HepG2 (cell line): ENCODE data around the gene CDR2L. TPM values are rescaled to one million over a fixed set of nuclear protein-coding genes. Genes with fewer than 3 reads are reported as not detected.

Source experiments
- ATAC-seq: fragments of 200-7000 bp; cut with Tn5 transposase; 3 replicates; pipeline ENCODE4 v1.9.1; 2020; ENCODE audit warnings: mild to moderate bottlenecking, moderate library complexity
- BruUV-seq: library from RNA; stranded (reverse); fragments of 400-500 nt; replicated peaks from 2 replicates; lab custom pipeline; 2021; lab: Mats Ljungman, UMichigan
- CTCF ChIA-PET: fragments of 300-600 bp; formaldehyde crosslinking; extraction: SDS; loops from one replicate; lab custom pipeline; 2021; ENCODE audit warnings: low total read pairs, inconsistent platforms, low intra/inter-chr PET ratio; lab: Yijun Ruan, JAX
- POLR2A ChIA-PET: fragments of 350-600 bp; sonication (Branson Sonifier 250); formaldehyde crosslinking; loops from one replicate; lab custom pipeline; 2020; ENCODE audit warnings: antibody characterized with exemption, inconsistent platforms; lab: Yijun Ruan, JAX
- DNase-seq: peaks from one replicate; pipeline ENCODE4 v3.0.0-alpha.2; 2015; ENCODE audit warnings: low spot score
- FAIRE-seq: peaks from 3 replicates; lab custom pipeline; 2011; peaks lifted over from hg19 to GRCh38; lab: Jason Lieb, UNC
- H2AFZ ChIP-seq: one replicate; pipeline ENCODE4 v1.6.1; 2011; ENCODE audit warnings: low read length, inconsistent platforms
- H3K27ac ChIP-seq: fragments of 300-600 bp; 3 replicates; pipeline ENCODE4 v1.8.0; 2011; ENCODE audit warnings: mixed run types, mild to moderate bottlenecking, mixed read lengths, low read length, inconsistent platforms; ENCODE audit not compliant: insufficient read depth; ENCODE audit errors: extremely low read length
- H3K27me3 ChIP-seq, 2 experiments: fragments of 200-600 bp in 1 of 2; 2 replicates in 1 of 2; 3 replicates in 1 of 2; pipeline versions ENCODE4 v1.6.0 to v1.8.0; 2011; ENCODE audit warnings: low read length in 2 of 2, mild to moderate bottlenecking in 2 of 2, moderate library complexity in 2 of 2, inconsistent platforms in 1 of 2; ENCODE audit not compliant: insufficient read depth in 2 of 2, control insufficient read depth in 1 of 2
- H3K36me3 ChIP-seq, 2 experiments: fragments of 200-600 bp in 1 of 2; replicated peaks in 1 of 2; 2 replicates in 1 of 2; 3 replicates in 1 of 2; pipeline versions ENCODE4 v1.5.1 to v1.8.0; 2011; ENCODE audit warnings: low read length in 2 of 2, inconsistent platforms in 1 of 2; ENCODE audit not compliant: insufficient read depth in 2 of 2, control insufficient read depth in 1 of 2
- H3K4me1 ChIP-seq: 2 replicates; pipeline ENCODE4 v1.5.1; 2012; ENCODE audit warnings: low read length, inconsistent platforms; ENCODE audit not compliant: insufficient read depth
- H3K4me2 ChIP-seq: 2 replicates; pipeline ENCODE4 v1.6.0; 2011; ENCODE audit warnings: low read depth, low read length, inconsistent platforms
- H3K4me3 ChIP-seq, 3 experiments: fragments of 200-600 bp in 1 of 3; sonication (generic), shearing (Covaris generic) in 1 of 3; replicated peaks in 1 of 3; 2 replicates each; pipeline ENCODE4 v1.5.1; 2011 to 2016; ENCODE audit warnings: low read length in 3 of 3, inconsistent platforms in 2 of 3, low read depth in 2 of 3, mild to moderate bottlenecking in 2 of 3, control low read depth in 1 of 3, mixed read lengths in 1 of 3; ENCODE audit not compliant: insufficient read depth in 1 of 3
- H3K79me2 ChIP-seq: one replicate; pipeline ENCODE4 v1.6.1; 2011; ENCODE audit warnings: low read length, inconsistent platforms; ENCODE audit not compliant: insufficient read depth
- H3K9ac ChIP-seq: 2 replicates; pipeline ENCODE4 v1.6.0; 2011; ENCODE audit warnings: mild to moderate bottlenecking, low read depth, low read length, inconsistent platforms; ENCODE audit not compliant: insufficient read depth
- H3K9me3 ChIP-seq: 2 replicates; pipeline ENCODE4 v1.5.1; 2012; ENCODE audit warnings: mild to moderate bottlenecking, low read length
- H4K20me1 ChIP-seq: 2 replicates; pipeline ENCODE4 v1.6.0; 2011; ENCODE audit warnings: inconsistent platforms, mild to moderate bottlenecking, low read length, moderate library complexity; ENCODE audit not compliant: insufficient read depth
- CHCHD3 ChIP-seq: sonication (generic); formaldehyde crosslinking; IDR thresholded peaks from 2 replicates; pipeline ENCODE4 v1.8.0; 2022; ENCODE audit warnings: mild to moderate bottlenecking, missing genetic modification reagents, moderate library complexity
- IKZF4 ChIP-seq: sonication (generic); formaldehyde crosslinking; IDR thresholded peaks from 2 replicates; pipeline ENCODE4 v1.5.1; 2020; ENCODE audit warnings: borderline replicate concordance, mild to moderate bottlenecking, low read depth, missing genetic modification reagents; ENCODE audit errors: not compliant biosample characterization
- IRX3 ChIP-seq: sonication (generic); formaldehyde crosslinking; IDR thresholded peaks from 2 replicates; pipeline ENCODE4 v1.8.1; 2023; ENCODE audit warnings: mild to moderate bottlenecking, low read depth, missing genetic modification reagents, borderline replicate concordance
- KLF16 ChIP-seq, 2 experiments: sonication (generic) in 1 of 2; formaldehyde crosslinking in 1 of 2; IDR thresholded peaks; 2 replicates each; pipeline versions ENCODE4 v1.6.1 to v1.8.0; 2016 to 2023; ENCODE audit warnings: missing genetic modification reagents in 2 of 2, missing compliant biosample characterization in 1 of 2
- MIER3 ChIP-seq: IDR thresholded peaks from 2 replicates; pipeline ENCODE4 v1.6.1; 2016; ENCODE audit warnings: missing compliant biosample characterization, borderline replicate concordance
- MTF2 ChIP-seq: sonication (generic); formaldehyde crosslinking; IDR thresholded peaks from 2 replicates; pipeline ENCODE4 v1.5.0; 2020; ENCODE audit warnings: missing genetic modification reagents, borderline replicate concordance
- RBM39 ChIP-seq: fragments of 200-400 bp; formaldehyde crosslinking; IDR thresholded peaks from one replicate; pipeline ENCODE4 v1.6.1; 2018; ENCODE audit warnings: antibody characterized with exemption, mild to moderate bottlenecking, low read depth, low read length; ENCODE audit not compliant: poor library complexity, severe bottlenecking
- RFX1 ChIP-seq: fragments of 450-650 bp; IDR thresholded peaks from 2 replicates; pipeline ENCODE4 v1.6.1; 2017
- SALL1 ChIP-seq: sonication (generic); formaldehyde crosslinking; IDR thresholded peaks from 2 replicates; pipeline ENCODE4 v1.8.0; 2022; ENCODE audit warnings: mild to moderate bottlenecking, missing genetic modification reagents
- TRIM24 ChIP-seq: sonication (generic); formaldehyde crosslinking; IDR thresholded peaks from 2 replicates; pipeline ENCODE4 v1.8.0; 2022; ENCODE audit warnings: mild to moderate bottlenecking, missing genetic modification reagents
- ZMYM2 ChIP-seq: sonication (generic); formaldehyde crosslinking; IDR thresholded peaks from 2 replicates; pipeline ENCODE4 v1.8.0; 2022; ENCODE audit warnings: mild to moderate bottlenecking, missing genetic modification reagents
- ZNF350 ChIP-seq: sonication (generic); formaldehyde crosslinking; IDR thresholded peaks from 2 replicates; pipeline ENCODE4 v1.4.0; 2020; ENCODE audit warnings: mild to moderate bottlenecking, low read depth, missing genetic modification reagents, borderline replicate concordance
- ZNF678 ChIP-seq: sonication (generic); formaldehyde crosslinking; IDR thresholded peaks from 2 replicates; pipeline ENCODE4 v1.4.0; 2020; ENCODE audit warnings: mild to moderate bottlenecking, missing genetic modification reagents
- ZNF746 ChIP-seq: sonication (generic); formaldehyde crosslinking; IDR thresholded peaks from 2 replicates; pipeline ENCODE4 v1.8.0; 2022; ENCODE audit warnings: mild to moderate bottlenecking, missing genetic modification reagents
- ZSCAN25 ChIP-seq: sonication (generic); formaldehyde crosslinking; IDR thresholded peaks from 2 replicates; pipeline ENCODE4 v1.8.0; 2022; ENCODE audit warnings: mild to moderate bottlenecking, missing genetic modification reagents
- WGBS: methylation state at CpG from one replicate; pipeline ENCODE4 v1.1.6; 2017; ENCODE audit warnings: low lambda C conversion rate; 5-methylcytosine and 5-hydroxymethylcytosine counted together
- in situ Hi-C: cut with HindIII; loops from 2 replicates; pipeline ENCODE4 v1.10.0; 2017; ENCODE audit warnings: low pct_unique_long_range_greater_than_20kb; ENCODE audit not compliant: extremely low pct_ligation_motif_present
- intact Hi-C: fragments of 100-400 bp; cut with micrococcal nuclease; formaldehyde crosslinking; loops from one replicate; pipeline ENCODE4 v1.10.0; 2022; ENCODE audit not compliant: unreplicated experiment
- polyA plus RNA-seq, 8 experiments: library from polyadenylated mRNA; depleted of rRNA in 3 of 8; stranded (reverse) in 7 of 8; unstranded in 1 of 8; fragments of >200 nt; fragmentation: Illumina TruSeq in 4 of 8; extraction: Trizol in 4 of 8; gene quantifications; 2 replicates each; pipeline versions ENCODE4 v1.2.1 to v1.2.3, GENCODE V29; 2011 to 2016; ENCODE audit warnings: low read depth in 4 of 8, missing spikeins in 1 of 8, mixed read lengths in 1 of 8; ENCODE audit not compliant: insufficient read depth in 1 of 8
- total RNA-seq, 5 experiments: library from RNA; depleted of rRNA; stranded (reverse); fragments of >200 nt; fragmentation: Illumina TruSeq; extraction: Trizol; gene quantifications; 2 replicates each; pipeline ENCODE4 v1.2.3, GENCODE V29; 2016; ENCODE audit warnings: low read depth in 1 of 5
- TF ChIP-seq, protein P1 (sequence below): sonication (generic); formaldehyde crosslinking; IDR thresholded peaks from 2 replicates; pipeline ENCODE4 v1.4.0; 2020; ENCODE audit warnings: missing genetic modification reagents
- TF ChIP-seq, protein P2 (sequence below): sonication (generic); formaldehyde crosslinking; IDR thresholded peaks from 2 replicates; pipeline ENCODE4 v1.4.0; 2020; ENCODE audit warnings: missing genetic modification reagents

The CDR2L gene
- total and polyA plus RNA-seq, 2 of the 13 experiments (the other 11 are each of a cell fraction or from before 2014, with no cell fraction given), result 1.9 to 2.1 TPM

- Histone ChIP-seq H3K4me1 (peaks cover 51% of the 10 kb centered on the region), H3K27ac (no peak overlapping the region), H3K36me3 (no peaks in the 10 kb centered on the region), H3K4me3 (peak overlapping the region; percentile 63 to 82 (median 80)), H4K20me1 (no peaks in the 10 kb centered on the region), H2AFZ (no peak overlapping the region), H3K27me3 (peaks cover 0 to 9% of the 10 kb centered on the region in 2 experiments; a peak in 2 of 5 replicates), H3K9ac (peak overlapping the region; percentile 41; the same call in 1 of the 2 replicates), H3K4me2 (peak overlapping the region; percentile 75), H3K9me3 (no peaks in the 10 kb centered on the region), H3K79me2 (no peaks in the 10 kb centered on the region)
- BruUV-seq, result no TSS peak
- CTCF ChIA-PET, result no interaction called here
- 9% methylated on average over 46 of the region's 76 CpGs for WGBS
- no peak for FAIRE-seq
- ATAC-seq, result peak; percentile 72
- POLR2A ChIA-PET, result interaction anchor here (1.0 to 3.7 kb wide), 10 partner anchors 9 to 143 kb away, joined by 3 to 50 read pairs (median 6); partner anchors contain the start of genes ARMC7, ATP5PD, FDXR and HID1
- no peak for DNase-seq
- intact Hi-C loops (loop anchor here (1.0 kb wide), 1 partner anchor 46 kb away; no protein-coding TSS in a partner anchor), in situ Hi-C loops (no loop called here)
- TF ChIP-seq ZMYM2 (CRISPR knock-in tag), result 0 out of 2 replicates have a peak, but pooled peaks have one; percentile 36
- TF ChIP-seq IRX3 (CRISPR knock-in tag), result 0 out of 2 replicates have a peak, but pooled peaks have one; percentile 25
- TF ChIP-seq ZNF350 (CRISPR knock-in tag), result 0 out of 2 replicates have a peak, but pooled peaks have one; percentile 9
- peak; percentile 12; the same call in 1 of the 2 replicates for TF ChIP-seq ZNF678
- peak; percentile 35; the same call in 1 of the 2 replicates for TF ChIP-seq MIER3 (CRISPR knock-in tag)
- 0 out of 4 replicates have a peak, but pooled peaks of 1 of the 2 experiments have one; percentile 20 for TF ChIP-seq KLF16 (CRISPR knock-in tag; IDR thresholded peaks at IDR 0.05)
- 0 out of 2 replicates have a peak, but pooled peaks have one; percentile 1 for TF ChIP-seq CHCHD3
- TF ChIP-seq MTF2 (CRISPR knock-in tag), result peak; percentile 81; the same call in 1 of the 2 replicates
- 0 out of 2 replicates have a peak, but pooled peaks have one; percentile 40 for TF ChIP-seq TRIM24 (CRISPR knock-in tag)
- peak; percentile 17; the same call in 1 of the 2 replicates for TF ChIP-seq ZNF746
- TF ChIP-seq SALL1 (CRISPR knock-in tag), result no peak; the same call in 1 of the 2 replicates
- peak; percentile 43 for TF ChIP-seq IKZF4 (CRISPR knock-in tag)
- TF ChIP-seq RBM39, result peak; percentile 46
- TF ChIP-seq, protein P1, sequence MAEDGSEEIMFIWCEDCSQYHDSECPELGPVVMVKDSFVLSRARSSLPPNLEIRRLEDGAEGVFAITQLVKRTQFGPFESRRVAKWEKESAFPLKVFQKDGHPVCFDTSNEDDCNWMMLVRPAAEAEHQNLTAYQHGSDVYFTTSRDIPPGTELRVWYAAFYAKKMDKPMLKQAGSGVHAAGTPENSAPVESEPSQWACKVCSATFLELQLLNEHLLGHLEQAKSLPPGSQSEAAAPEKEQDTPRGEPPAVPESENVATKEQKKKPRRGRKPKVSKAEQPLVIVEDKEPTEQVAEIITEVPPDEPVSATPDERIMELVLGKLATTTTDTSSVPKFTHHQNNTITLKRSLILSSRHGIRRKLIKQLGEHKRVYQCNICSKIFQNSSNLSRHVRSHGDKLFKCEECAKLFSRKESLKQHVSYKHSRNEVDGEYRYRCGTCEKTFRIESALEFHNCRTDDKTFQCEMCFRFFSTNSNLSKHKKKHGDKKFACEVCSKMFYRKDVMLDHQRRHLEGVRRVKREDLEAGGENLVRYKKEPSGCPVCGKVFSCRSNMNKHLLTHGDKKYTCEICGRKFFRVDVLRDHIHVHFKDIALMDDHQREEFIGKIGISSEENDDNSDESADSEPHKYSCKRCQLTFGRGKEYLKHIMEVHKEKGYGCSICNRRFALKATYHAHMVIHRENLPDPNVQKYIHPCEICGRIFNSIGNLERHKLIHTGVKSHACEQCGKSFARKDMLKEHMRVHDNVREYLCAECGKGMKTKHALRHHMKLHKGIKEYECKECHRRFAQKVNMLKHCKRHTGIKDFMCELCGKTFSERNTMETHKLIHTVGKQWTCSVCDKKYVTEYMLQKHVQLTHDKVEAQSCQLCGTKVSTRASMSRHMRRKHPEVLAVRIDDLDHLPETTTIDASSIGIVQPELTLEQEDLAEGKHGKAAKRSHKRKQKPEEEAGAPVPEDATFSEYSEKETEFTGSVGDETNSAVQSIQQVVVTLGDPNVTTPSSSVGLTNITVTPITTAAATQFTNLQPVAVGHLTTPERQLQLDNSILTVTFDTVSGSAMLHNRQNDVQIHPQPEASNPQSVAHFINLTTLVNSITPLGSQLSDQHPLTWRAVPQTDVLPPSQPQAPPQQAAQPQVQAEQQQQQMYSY (CRISPR knock-in tag), result no peak
- no peak for TF ChIP-seq RFX1
- TF ChIP-seq, protein P2, sequence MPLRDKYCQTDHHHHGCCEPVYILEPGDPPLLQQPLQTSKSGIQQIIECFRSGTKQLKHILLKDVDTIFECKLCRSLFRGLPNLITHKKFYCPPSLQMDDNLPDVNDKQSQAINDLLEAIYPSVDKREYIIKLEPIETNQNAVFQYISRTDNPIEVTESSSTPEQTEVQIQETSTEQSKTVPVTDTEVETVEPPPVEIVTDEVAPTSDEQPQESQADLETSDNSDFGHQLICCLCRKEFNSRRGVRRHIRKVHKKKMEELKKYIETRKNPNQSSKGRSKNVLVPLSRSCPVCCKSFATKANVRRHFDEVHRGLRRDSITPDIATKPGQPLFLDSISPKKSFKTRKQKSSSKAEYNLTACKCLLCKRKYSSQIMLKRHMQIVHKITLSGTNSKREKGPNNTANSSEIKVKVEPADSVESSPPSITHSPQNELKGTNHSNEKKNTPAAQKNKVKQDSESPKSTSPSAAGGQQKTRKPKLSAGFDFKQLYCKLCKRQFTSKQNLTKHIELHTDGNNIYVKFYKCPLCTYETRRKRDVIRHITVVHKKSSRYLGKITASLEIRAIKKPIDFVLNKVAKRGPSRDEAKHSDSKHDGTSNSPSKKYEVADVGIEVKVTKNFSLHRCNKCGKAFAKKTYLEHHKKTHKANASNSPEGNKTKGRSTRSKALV (CRISPR knock-in tag), result no peak; the same call in 1 of the 2 replicates
- TF ChIP-seq ZSCAN25 (CRISPR knock-in tag), result 0 out of 2 replicates have a peak, but pooled peaks have one; percentile 8
Observed at GRCh38 chr17:74987909-74988711, 678 bp downstream of the CDR2L start.
